Activated naive CD4-positive, alpha-beta T cell treated with anti-CD3 and anti-CD28 coated beads, Interleukin-2, amount 50 U/mL, for 24 hours (primary cell): Measurements from ENCODE around the gene GPC1.

ENCODE experiments used
- H3K27ac Mint-ChIP-seq: one replicate; pipeline ENCODE4 v1.8.0; 2021; ENCODE audit warnings: mild to moderate bottlenecking, mixed read lengths
- H3K27me3 Mint-ChIP-seq: one replicate; pipeline ENCODE4 v1.8.0; 2021; ENCODE audit warnings: mixed read lengths
- H3K36me3 Mint-ChIP-seq: one replicate; pipeline ENCODE4 v1.8.0; 2021; ENCODE audit warnings: mixed read lengths
- H3K4me1 Mint-ChIP-seq: one replicate; pipeline ENCODE4 v1.8.0; 2021; ENCODE audit warnings: mixed read lengths
- H3K4me3 Mint-ChIP-seq: one replicate; pipeline ENCODE4 v1.8.0; 2021; ENCODE audit warnings: mild to moderate bottlenecking, mixed read lengths
- H3K9me3 Mint-ChIP-seq: one replicate; pipeline ENCODE4 v1.8.0; 2021; ENCODE audit warnings: mixed read lengths

GPC1 gene

GRCh38 chr2:240451108-240451611 is 15.7 kb downstream of the GPC1 start:
- H3K27ac Mint-ChIP-seq: no peak overlapping the region
- peak overlapping the region; percentile 39 for H3K4me3 Mint-ChIP-seq
- H3K36me3 Mint-ChIP-seq: no peaks in the 10 kb centered on the region
- H3K27me3 Mint-ChIP-seq: peaks cover 35% of the 10 kb centered on the region
- H3K9me3 Mint-ChIP-seq: no peaks in the 10 kb centered on the region
- H3K4me1 Mint-ChIP-seq: peaks cover 4% of the 10 kb centered on the region

GRCh38 chr2:240451791-240452461 is 16.5 kb downstream of the GPC1 start:
- no peak overlapping the region for H3K27ac Mint-ChIP-seq
- H3K9me3 Mint-ChIP-seq: no peaks in the 10 kb centered on the region
- H3K36me3 Mint-ChIP-seq: no peaks in the 10 kb centered on the region
- H3K4me3 Mint-ChIP-seq: peak overlapping the region; percentile 74
- H3K4me1 Mint-ChIP-seq: peaks cover 4% of the 10 kb centered on the region
- peaks cover 35% of the 10 kb centered on the region for H3K27me3 Mint-ChIP-seq

- no peak overlapping the region for H3K27ac Mint-ChIP-seq
- H3K4me1 Mint-ChIP-seq: peaks cover 4% of the 10 kb centered on the region
- H3K4me3 Mint-ChIP-seq: no peak overlapping the region
- no peaks in the 10 kb centered on the region for H3K36me3 Mint-ChIP-seq
- no peaks in the 10 kb centered on the region for H3K9me3 Mint-ChIP-seq
- H3K27me3 Mint-ChIP-seq: peaks cover 32% of the 10 kb centered on the region
Measured at GRCh38 chr2:240452462-240453256, 17.2 kb downstream of the GPC1 start.

GRCh38 chr2:240453461-240454105 is 18.1 kb downstream of the GPC1 start:
- H3K36me3 Mint-ChIP-seq: no peaks in the 10 kb centered on the region
- H3K4me1 Mint-ChIP-seq: peaks cover 4% of the 10 kb centered on the region
- no peaks in the 10 kb centered on the region for H3K9me3 Mint-ChIP-seq
- H3K4me3 Mint-ChIP-seq: peak overlapping the region; percentile 79
- H3K27ac Mint-ChIP-seq: no peak overlapping the region
- peaks cover 31% of the 10 kb centered on the region for H3K27me3 Mint-ChIP-seq

- Mint-ChIP-seq H3K9me3 (no peaks in the 10 kb centered on the region), H3K4me1 (peaks cover 4% of the 10 kb centered on the region), H3K27me3 (peaks cover 29% of the 10 kb centered on the region), H3K27ac (no peak overlapping the region), H3K36me3 (no peaks in the 10 kb centered on the region), H3K4me3 (peak overlapping the region; percentile 79)
Measured at GRCh38 chr2:240454106-240454901, 18.8 kb downstream of the GPC1 start.

GRCh38 chr2:240455272-240455646 is 19.8 kb downstream of the GPC1 start:
- H3K27me3 Mint-ChIP-seq: peaks cover 21% of the 10 kb centered on the region
- no peaks in the 10 kb centered on the region for H3K36me3 Mint-ChIP-seq
- H3K4me3 Mint-ChIP-seq: no peak overlapping the region

GRCh38 chr2:240455647-240456446 is 20.4 kb downstream of the GPC1 start:
- Mint-ChIP-seq H3K27ac (no peak overlapping the region), H3K9me3 (no peaks in the 10 kb centered on the region), H3K4me3 (no peak overlapping the region), H3K4me1 (peaks cover 4% of the 10 kb centered on the region), H3K36me3 (no peaks in the 10 kb centered on the region), H3K27me3 (peaks cover 16% of the 10 kb centered on the region)

More at GRCh38 chr2:240455272-240455646, 19.8 kb downstream of the GPC1 start:
- H3K4me1 Mint-ChIP-seq: peaks cover 4% of the 10 kb centered on the region
- H3K9me3 Mint-ChIP-seq: no peaks in the 10 kb centered on the region
- no peak overlapping the region for H3K27ac Mint-ChIP-seq

GRCh38 chr2:240456447-240457222 is 21.2 kb downstream of the GPC1 start:
- Mint-ChIP-seq H3K36me3 (no peaks in the 10 kb centered on the region), H3K9me3 (no peaks in the 10 kb centered on the region), H3K27ac (no peak overlapping the region), H3K4me3 (no peak overlapping the region), H3K27me3 (peaks cover 15% of the 10 kb centered on the region), H3K4me1 (peaks cover 4% of the 10 kb centered on the region)

GRCh38 chr2:240457223-240458043 is 22.0 kb downstream of the GPC1 start:
- H3K4me1 Mint-ChIP-seq: peaks cover 4% of the 10 kb centered on the region
- peaks cover 11% of the 10 kb centered on the region for H3K27me3 Mint-ChIP-seq
- H3K36me3 Mint-ChIP-seq: no peaks in the 10 kb centered on the region
- H3K9me3 Mint-ChIP-seq: no peaks in the 10 kb centered on the region
- H3K4me3 Mint-ChIP-seq: no peak overlapping the region
- H3K27ac Mint-ChIP-seq: no peak overlapping the region

GRCh38 chr2:240458044-240458899 is 22.8 kb downstream of the GPC1 start:
- Mint-ChIP-seq H3K27ac (no peak overlapping the region), H3K4me3 (no peak overlapping the region), H3K9me3 (no peaks in the 10 kb centered on the region), H3K4me1 (peaks cover 4% of the 10 kb centered on the region), H3K27me3 (peaks cover 11% of the 10 kb centered on the region), H3K36me3 (no peaks in the 10 kb centered on the region)

- H3K4me1 Mint-ChIP-seq: peaks cover 4% of the 10 kb centered on the region
- peaks cover 10% of the 10 kb centered on the region for H3K27me3 Mint-ChIP-seq
Measured at GRCh38 chr2:240458900-240459391, 23.5 kb downstream of the GPC1 start.

GRCh38 chr2:240459401-240460252 is 24.2 kb downstream of the GPC1 start:
- Mint-ChIP-seq H3K4me1 (peaks cover 3% of the 10 kb centered on the region), H3K27ac (no peak overlapping the region), H3K36me3 (no peaks in the 10 kb centered on the region), H3K4me3 (no peak overlapping the region), H3K9me3 (no peaks in the 10 kb centered on the region), H3K27me3 (peaks cover 5% of the 10 kb centered on the region)

More at GRCh38 chr2:240458900-240459391, 23.5 kb downstream of the GPC1 start:
- H3K27ac Mint-ChIP-seq: no peak overlapping the region
- H3K9me3 Mint-ChIP-seq: no peaks in the 10 kb centered on the region
- no peaks in the 10 kb centered on the region for H3K36me3 Mint-ChIP-seq
- no peak overlapping the region for H3K4me3 Mint-ChIP-seq
